ENCODE data around the gene FAM228A.
"Not testable (repeated sequence)": the region's sequence is repeated elsewhere in the genome, so short reads cannot be mapped to it uniquely, and the experiment has no call there.

The FAM228A gene

DNA sequence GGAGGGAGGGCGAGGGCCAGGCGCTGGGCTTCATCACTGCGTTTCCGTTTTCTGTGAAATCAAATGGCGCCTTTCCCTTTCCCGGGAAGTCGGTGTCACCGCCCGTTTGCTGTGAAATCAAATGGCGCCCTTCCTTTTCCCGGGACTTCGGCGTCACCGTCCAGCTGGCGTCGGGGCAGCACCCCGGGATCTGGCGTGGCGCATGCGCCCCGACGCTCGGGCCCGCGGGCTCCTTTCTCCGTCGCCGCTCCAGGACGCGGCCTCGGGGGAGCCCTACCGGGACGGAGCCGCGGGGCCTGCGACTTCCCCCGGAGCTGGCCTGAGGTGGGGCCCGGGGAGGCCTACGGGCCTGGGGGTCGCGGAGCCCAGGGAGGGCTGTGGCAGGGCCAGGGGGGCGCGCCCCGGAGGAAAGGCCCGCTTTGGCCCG is at the start of gene FAM228A:
FAM228A (plus strand) TSS at position 203 of the 427 bp plus-strand sequence. CDS start 428 bp downstream, outside the sequence.
- Histone ChIP-seq H3K79me2 (ENCODE audit: insufficient read depth, low read length) (no peaks in the 10 kb centered on the region), H3K36me3 (ENCODE audit: insufficient read depth, low read length) (no peaks in the 10 kb centered on the region), H3K4me2 (ENCODE audit: low read depth, low read length, poor library complexity, severe bottlenecking) (no peak within 1 kb of the TSS), H3K4me3 (ENCODE audit: low read length, poor library complexity, severe bottlenecking) (no peak within 1 kb of the TSS), H2AFZ (ENCODE audit: low read length) (no peak within 1 kb of the TSS), H3K27me3 (ENCODE audit: insufficient read depth, low read length, poor library complexity, severe bottlenecking) (no peaks in the 10 kb centered on the region), H3F3A (ENCODE audit: low read depth) (no peaks in the 10 kb centered on the region), H3K9me2 (replicated peaks; ENCODE audit: low read depth, low read length) (no peaks in the 10 kb centered on the region), H3K9me3 (ENCODE audit: insufficient read depth, low read depth, low read length) (no peaks in the 10 kb centered on the region), H4K20me1 (ENCODE audit: insufficient read depth, low read length, poor library complexity, severe bottlenecking) (no peaks in the 10 kb centered on the region), H3K4me1 (ENCODE audit: insufficient read depth, low read length, poor library complexity, severe bottlenecking) (peaks cover 10% of the 10 kb centered on the region), H3K9ac (ENCODE audit: low read depth, low read length, poor library complexity, severe bottlenecking) (no peak within 1 kb of the TSS)
- no peak for TF ChIP-seq CTCF (conservative IDR thresholded peaks at IDR 0.05; ENCODE audit: low read length)
- no peak for TF ChIP-seq EZH2phosphoT487 (IDR thresholded peaks at IDR 0.05; ENCODE audit: borderline replicate concordance)

- no peak overlapping the region for H3K4me2 ChIP-seq (ENCODE audit: low read depth, low read length, poor library complexity, severe bottlenecking)
- TF ChIP-seq CTCF (conservative IDR thresholded peaks at IDR 0.05; ENCODE audit: low read length) (no peak), EZH2phosphoT487 (IDR thresholded peaks at IDR 0.05; ENCODE audit: borderline replicate concordance) (no peak)
Observed at GRCh38 chr2:24125956-24126355, 48.9 kb upstream of the FAM228A start.

DNA sequence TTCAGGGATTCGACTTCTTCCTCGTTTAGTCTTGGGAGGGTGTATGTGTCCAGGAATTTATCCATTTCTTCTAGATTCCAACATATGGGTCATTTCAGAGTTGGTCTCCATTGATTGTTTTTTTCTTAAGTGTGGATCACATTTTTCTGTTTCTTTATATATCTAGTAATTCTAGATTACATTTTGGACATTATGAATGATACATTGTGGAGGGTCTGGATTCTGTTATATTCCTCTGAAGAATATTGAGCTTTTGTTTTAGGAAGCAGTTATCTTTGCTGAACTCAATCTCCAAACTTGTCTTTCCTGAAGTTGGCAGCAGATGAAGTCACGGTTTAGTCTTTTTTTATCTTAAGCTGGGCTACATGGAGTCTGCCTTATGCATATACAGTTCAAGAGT is 42.3 kb upstream of the FAM228A start:
- no peaks in the 10 kb centered on the region for H3K27me3 ChIP-seq (ENCODE audit: insufficient read depth, low read length, poor library complexity, severe bottlenecking)

More at GRCh38 chr2:24125956-24126355, 48.9 kb upstream of the FAM228A start:
- Histone ChIP-seq H3K36me3 (ENCODE audit: insufficient read depth, low read length) (no peaks in the 10 kb centered on the region), H3K9me2 (replicated peaks; ENCODE audit: low read depth, low read length) (no peaks in the 10 kb centered on the region), H2AFZ (ENCODE audit: low read length) (no peak overlapping the region), H3K27me3 (ENCODE audit: insufficient read depth, low read length, poor library complexity, severe bottlenecking) (no peaks in the 10 kb centered on the region), H4K20me1 (ENCODE audit: insufficient read depth, low read length, poor library complexity, severe bottlenecking) (no peaks in the 10 kb centered on the region), H3K79me2 (ENCODE audit: insufficient read depth, low read length) (peaks cover 19% of the 10 kb centered on the region), H3K9ac (ENCODE audit: low read depth, low read length, poor library complexity, severe bottlenecking) (no peak overlapping the region), H3K4me1 (ENCODE audit: insufficient read depth, low read length, poor library complexity, severe bottlenecking) (peaks cover 22% of the 10 kb centered on the region), H3K9me3 (ENCODE audit: insufficient read depth, low read depth, low read length) (no peaks in the 10 kb centered on the region), H3K4me3 (ENCODE audit: low read length, poor library complexity, severe bottlenecking) (no peak overlapping the region), H3F3A (ENCODE audit: low read depth) (no peaks in the 10 kb centered on the region)

DNA sequence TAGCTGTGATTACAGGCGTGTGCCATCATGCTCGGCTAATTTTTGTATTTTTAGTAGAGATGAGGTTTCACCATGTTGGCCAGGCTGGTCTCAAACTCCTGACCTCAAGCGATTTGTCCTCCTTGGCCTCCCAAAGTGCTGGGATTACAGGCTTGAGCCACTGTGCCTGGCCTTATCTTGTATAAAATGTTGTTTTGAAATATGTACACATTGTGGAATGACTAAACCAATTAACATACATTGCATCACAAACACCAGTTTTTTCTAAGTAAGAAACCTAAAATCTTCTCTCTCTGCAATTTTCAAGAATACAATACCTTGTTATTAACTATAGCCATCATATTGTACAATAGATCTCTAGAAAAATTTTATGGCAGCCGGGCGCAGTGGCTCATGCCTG is 34.5 kb upstream of the FAM228A start:
- H3F3A ChIP-seq (ENCODE audit: low read depth); H3K9me2 ChIP-seq (replicated peaks; ENCODE audit: low read depth, low read length); H3K27me3 ChIP-seq (ENCODE audit: insufficient read depth, low read length, poor library complexity, severe bottlenecking); H3K9ac ChIP-seq (ENCODE audit: low read depth, low read length, poor library complexity, severe bottlenecking); H3K79me2 ChIP-seq (ENCODE audit: insufficient read depth, low read length); H3K36me3 ChIP-seq (ENCODE audit: insufficient read depth, low read length); H3K4me1 ChIP-seq (ENCODE audit: insufficient read depth, low read length, poor library complexity, severe bottlenecking); H3K4me2 ChIP-seq (ENCODE audit: low read depth, low read length, poor library complexity, severe bottlenecking); H3K9me3 ChIP-seq (ENCODE audit: insufficient read depth, low read depth, low read length); H4K20me1 ChIP-seq (ENCODE audit: insufficient read depth, low read length, poor library complexity, severe bottlenecking); H2AFZ ChIP-seq (ENCODE audit: low read length); H3K4me3 ChIP-seq (ENCODE audit: low read length, poor library complexity, severe bottlenecking): not testable (repeated sequence)

More for the DNA sequence above, 42.3 kb upstream of the FAM228A start:
- Histone ChIP-seq H3K4me3 (ENCODE audit: low read length, poor library complexity, severe bottlenecking) (no peak overlapping the region), H3K79me2 (ENCODE audit: insufficient read depth, low read length) (no peaks in the 10 kb centered on the region), H3K36me3 (ENCODE audit: insufficient read depth, low read length) (no peaks in the 10 kb centered on the region), H3K4me1 (ENCODE audit: insufficient read depth, low read length, poor library complexity, severe bottlenecking) (no peaks in the 10 kb centered on the region), H3K9me3 (ENCODE audit: insufficient read depth, low read depth, low read length) (peaks cover 9% of the 10 kb centered on the region; the same call in 1 of the 2 replicates), H3K9me2 (replicated peaks; ENCODE audit: low read depth, low read length) (no peaks in the 10 kb centered on the region), H4K20me1 (ENCODE audit: insufficient read depth, low read length, poor library complexity, severe bottlenecking) (no peaks in the 10 kb centered on the region), H3K4me2 (ENCODE audit: low read depth, low read length, poor library complexity, severe bottlenecking) (no peak overlapping the region), H3K9ac (ENCODE audit: low read depth, low read length, poor library complexity, severe bottlenecking) (no peak overlapping the region), H3F3A (ENCODE audit: low read depth) (no peaks in the 10 kb centered on the region), H2AFZ (ENCODE audit: low read length) (no peak overlapping the region)
- TF ChIP-seq EZH2phosphoT487 (IDR thresholded peaks at IDR 0.05; ENCODE audit: borderline replicate concordance) (no peak), CTCF (conservative IDR thresholded peaks at IDR 0.05; ENCODE audit: low read length) (no peak)

All from Loucy (cell line).